K562 (cell line): ENCODE data around the gene IFNGR2. TPM values are rescaled to one million over a fixed set of nuclear protein-coding genes. Genes with fewer than 3 reads are reported as not detected.

Experiments
- ARNT ChIP-seq, 2 experiments: fragments of 450-650 bp; IDR thresholded peaks; 2 replicates each; pipeline ENCODE4 v1.6.1; 2016; ENCODE audit warnings: mild to moderate bottlenecking in 1 of 2
- CBFA2T2 ChIP-seq: fragments of 450-650 bp; conservative IDR thresholded peaks from 2 replicates; pipeline ENCODE4 v1.6.1; 2017; ENCODE audit warnings: mild to moderate bottlenecking
- DPF2 ChIP-seq: fragments of 450-650 bp; IDR thresholded peaks from 2 replicates; pipeline ENCODE4 v1.6.1; 2016
- ESRRA ChIP-seq: fragments of 450-650 bp; IDR thresholded peaks from 2 replicates; pipeline ENCODE4 v1.6.1; 2014; ENCODE audit warnings: low read depth, mild to moderate bottlenecking, moderate library complexity, borderline replicate concordance
- GTF2A2 ChIP-seq: IDR thresholded peaks from 2 replicates; pipeline ENCODE4 v1.6.1; 2016; ENCODE audit warnings: mild to moderate bottlenecking, missing genetic modification characterization, missing compliant biosample characterization
- HDAC3 ChIP-seq: fragments of 450-650 bp; IDR thresholded peaks from 2 replicates; pipeline ENCODE4 v1.6.1; 2018; ENCODE audit warnings: borderline replicate concordance, mild to moderate bottlenecking, moderate library complexity; ENCODE audit not compliant: partially characterized antibody
- HMG20B ChIP-seq: fragments of 250-450 bp; sonication (Bioruptor Pico); IDR thresholded peaks from 2 replicates; pipeline ENCODE4 v1.5.0; 2021; ENCODE audit warnings: mild to moderate bottlenecking
- HSF4 ChIP-seq: fragments of 250-450 bp; sonication (Bioruptor Pico); IDR thresholded peaks from 2 replicates; pipeline ENCODE4 v2.1.2; 2022; ENCODE audit warnings: mild to moderate bottlenecking, moderate library complexity, borderline replicate concordance
- KAT2B ChIP-seq: IDR thresholded peaks from one replicate; pipeline ENCODE4 v1.6.1; 2012; ENCODE audit warnings: low read depth, mild to moderate bottlenecking, control low read depth, inconsistent platforms, low read length, moderate library complexity
- KAT8 ChIP-seq: fragments of 450-650 bp; IDR thresholded peaks from 2 replicates; pipeline ENCODE4 v1.6.1; 2016; ENCODE audit warnings: low read depth, mild to moderate bottlenecking
- MCM2 ChIP-seq: fragments of 450-650 bp; IDR thresholded peaks from 2 replicates; pipeline ENCODE4 v1.6.1; 2017; ENCODE audit warnings: low read depth, mild to moderate bottlenecking
- MEF2A ChIP-seq: IDR thresholded peaks from 2 replicates; pipeline ENCODE4 v1.6.1; 2011; ENCODE audit warnings: low read depth, mild to moderate bottlenecking, low read length, moderate library complexity; ENCODE audit not compliant: control insufficient read depth
- PURB ChIP-seq: sonication (generic); formaldehyde crosslinking; IDR thresholded peaks from 2 replicates; pipeline ENCODE4 v1.9.0; 2021; ENCODE audit warnings: low read depth, mild to moderate bottlenecking, missing genetic modification reagents
- RAD21 ChIP-seq, 2 experiments: fragments of 250-450 bp in 1 of 2; fragments of 450-650 bp in 1 of 2; sonication (Bioruptor Pico) in 1 of 2; formaldehyde crosslinking in 1 of 2; IDR thresholded peaks in 1 of 2; conservative IDR thresholded peaks in 1 of 2; 2 replicates each; pipeline versions ENCODE4 v1.4.0 to v1.8.0; 2020 to 2022; ENCODE audit warnings: mild to moderate bottlenecking in 2 of 2, moderate library complexity in 1 of 2
- RNF2 ChIP-seq: sonication (generic); IDR thresholded peaks from 2 replicates; pipeline ENCODE4 v1.6.1; 2016
- SMARCE1 ChIP-seq: fragments of 450-650 bp; IDR thresholded peaks from 2 replicates; pipeline ENCODE4 v1.7.1; 2016; ENCODE audit warnings: mild to moderate bottlenecking
- ZBTB34 ChIP-seq: fragments of 250-450 bp; sonication (Bioruptor Pico); IDR thresholded peaks from 2 replicates; pipeline ENCODE4 v1.8.0; 2021; ENCODE audit warnings: mild to moderate bottlenecking, moderate library complexity
- ZBTB9 ChIP-seq: fragments of 450-650 bp; formaldehyde crosslinking; IDR thresholded peaks from 2 replicates; pipeline ENCODE4 v1.4.0; 2020; ENCODE audit warnings: mild to moderate bottlenecking, moderate library complexity
- ZC3H4 ChIP-seq: sonication (generic); formaldehyde crosslinking; IDR thresholded peaks from 2 replicates; pipeline ENCODE4 v1.9.0; 2021; ENCODE audit warnings: missing genetic modification reagents, borderline replicate concordance
- ZFP91 ChIP-seq: sonication (generic); formaldehyde crosslinking; IDR thresholded peaks from 2 replicates; pipeline ENCODE4 v1.8.0; 2022; ENCODE audit warnings: mild to moderate bottlenecking, missing genetic modification reagents
- ZMIZ1 ChIP-seq, 2 experiments: fragments of 150-350 bp in 1 of 2; IDR thresholded peaks; 2 replicates each; pipeline ENCODE4 v1.6.1; 2012 to 2016; ENCODE audit warnings: low read depth in 2 of 2, low read length in 2 of 2, mild to moderate bottlenecking in 1 of 2, moderate library complexity in 1 of 2
- ZNF121 ChIP-seq: sonication (generic); formaldehyde crosslinking; conservative IDR thresholded peaks from 2 replicates; pipeline ENCODE4 v1.8.0; 2022; ENCODE audit warnings: missing genetic modification reagents
- polyA plus RNA-seq, 8 experiments: library from polyadenylated mRNA; depleted of rRNA in 4 of 8; stranded (reverse) in 5 of 8; unstranded in 3 of 8; fragments of >200 nt; fragmentation: Nextera tagmentation in 2 of 8; fragmentation: Illumina TruSeq in 1 of 8; extraction: Ambion mirVana in 2 of 8; extraction: Trizol in 1 of 8; gene quantifications; 2 replicates each; pipeline versions ENCODE4 v1.2.1 to v1.2.3, GENCODE V29; 2011 to 2014; ENCODE audit warnings: inconsistent platforms in 1 of 8, missing spikeins in 1 of 8
- total RNA-seq, 7 experiments: library from RNA; depleted of rRNA in 6 of 7; stranded (reverse); fragments of >200 nt in 6 of 7; fragmentation: Illumina TruSeq in 2 of 7; extraction: Trizol in 2 of 7; gene quantifications; 2 replicates each; pipeline versions ENCODE4 v1.2.1 to v1.2.3, GENCODE V29; 2011 to 2021; ENCODE audit warnings: low replicate concordance in 1 of 7

IFNGR2 gene
- total and polyA plus RNA-seq, 9 of the 15 experiments (the other 6 are each of a cell fraction or from before 2014, with no cell fraction given), result 6.7 to 58.0 (median 28.5) TPM

- peak in 1 of 2 experiments; percentile 77; a peak in 2 of 4 replicates for TF ChIP-seq ZMIZ1 (IDR thresholded peaks at IDR 0.05; ENCODE audit: low read depth in 2 of 2, low read length in 2 of 2)
- TF ChIP-seq ARNT (IDR thresholded peaks at IDR 0.05), result peak in 1 of 2 experiments; percentile 85; a peak in 3 of 4 replicates
- peak; percentile 95 for TF ChIP-seq DPF2
- no peak for TF ChIP-seq MCM2
- TF ChIP-seq ZNF121, result peak; percentile 82
- TF ChIP-seq ZBTB9 (CRISPR knock-in tag), result 0 out of 2 replicates have a peak, but pooled peaks have one; percentile 46
- 0 out of 2 replicates have a peak, but pooled peaks have one; percentile 45 for TF ChIP-seq ESRRA
- no peak for TF ChIP-seq ZBTB34 (CRISPR knock-in tag)
- TF ChIP-seq GTF2A2 (tag), result no peak
- TF ChIP-seq PURB (CRISPR knock-in tag), result no peak
- no peak for TF ChIP-seq ZC3H4
- peak; percentile 92 for TF ChIP-seq HDAC3
- TF ChIP-seq HMG20B (CRISPR knock-in tag), result no peak
- no peak for TF ChIP-seq KAT2B
- TF ChIP-seq RAD21 (CRISPR knock-in tag; conservative IDR thresholded peaks at IDR 0.05 in 1 of 2, IDR thresholded peaks at IDR 0.05 in 1 of 2), result peak in 1 of 2 experiments; percentile 42; a peak in 3 of 4 replicates
- TF ChIP-seq ZFP91, result no peak
- TF ChIP-seq MEF2A, result peak; percentile 95
- no peak for TF ChIP-seq KAT8
- peak; percentile 91 for TF ChIP-seq SMARCE1
- 0 out of 2 replicates have a peak, but pooled peaks have one; percentile 35 for TF ChIP-seq RNF2
- peak; percentile 97 for TF ChIP-seq CBFA2T2
- TF ChIP-seq HSF4 (CRISPR knock-in tag), result no peak
Observed at GRCh38 chr21:33386222-33386784, 16.9 kb upstream of the IFNGR2 start (continued).
